Measurements from ENCODE around the gene DCLRE1A. TPM values are rescaled to one million over a fixed set of nuclear protein-coding genes. Genes with fewer than 3 reads are reported as not detected.
A peak's percentile ranks its signal among the peaks of the same experiment; 100 is the strongest.

DCLRE1A gene
- total and polyA plus RNA-seq, 10 of the 15 experiments (the other 5 are each of a cell fraction or from before 2014, with no cell fraction given) = 4.8 to 29.8 (median 14.0) TPM

DNA sequence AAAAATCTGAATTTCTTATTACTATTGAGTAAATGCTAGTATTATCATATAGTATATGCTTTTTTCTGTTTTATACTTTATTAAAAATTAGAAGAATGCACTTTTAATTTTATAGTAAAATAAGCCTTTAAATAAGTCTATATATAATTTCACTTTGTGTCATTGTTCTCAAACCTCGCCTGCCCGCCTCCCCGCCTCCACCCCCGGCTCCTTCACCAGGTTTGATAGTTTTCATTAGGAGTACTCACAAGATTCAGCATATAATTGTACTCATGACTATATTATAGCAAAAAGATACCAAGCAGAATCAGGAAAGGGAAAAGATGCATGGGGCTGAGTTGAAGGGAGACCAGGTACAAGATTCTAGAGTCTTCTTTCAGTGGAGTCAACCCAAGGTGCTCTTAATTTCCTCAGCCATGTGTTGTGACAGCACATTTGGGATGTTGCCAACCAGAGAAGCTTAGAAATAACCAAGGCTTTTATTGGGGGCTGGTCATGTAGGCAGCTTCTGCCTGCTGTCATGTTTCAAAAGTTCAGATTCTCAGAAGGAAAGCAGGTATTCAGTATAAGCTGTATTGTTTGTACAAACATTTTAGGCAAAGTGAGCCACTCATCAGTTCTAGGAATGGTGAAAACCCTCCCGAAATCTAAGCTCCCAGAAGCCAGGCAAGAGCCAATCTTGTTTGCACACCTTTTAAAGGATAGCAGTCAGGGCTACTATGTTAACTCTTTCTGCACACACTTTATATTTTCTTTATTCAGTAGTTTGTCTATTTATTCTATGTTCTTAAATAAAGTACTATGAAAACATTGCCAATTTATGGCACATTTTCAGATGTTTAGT, 12.9 kb upstream of the DCLRE1A start:
- FAIRE-seq (no peak), DNase-seq (ENCODE audit: low read depth, low spot score) (no peak), ATAC-seq (peak; percentile 48)
- Histone ChIP-seq H3K4me3 (no peak overlapping the region), H4K20me1 (ENCODE audit: control insufficient read depth, insufficient read depth) (no peaks in the 10 kb centered on the region), H3K4me1 (ENCODE audit: control insufficient read depth, insufficient read depth, low read length) (no peaks in the 10 kb centered on the region), H3K27ac (ENCODE audit: control insufficient read depth, insufficient read depth) (no peak overlapping the region; the same call in 1 of the 2 replicates), H3K36me3 (ENCODE audit: control insufficient read depth in 2 of 2, insufficient read depth in 2 of 2, low read length in 1 of 2) (peaks cover 0 to 8% of the 10 kb centered on the region in 2 experiments; a peak in 1 of 4 replicates), H2AFZ (ENCODE audit: control insufficient read depth, low read depth, low read length) (no peak overlapping the region), H3K9me3 (replicated peaks; ENCODE audit: control insufficient read depth, insufficient read depth, low read length) (peaks cover 3% of the 10 kb centered on the region; the same call in 2 of the 3 replicates), H3K79me2 (ENCODE audit: control insufficient read depth, insufficient read depth, low read length) (peaks cover 10% of the 10 kb centered on the region), H3K9ac (ENCODE audit: control insufficient read depth, insufficient read depth, low read length) (no peak overlapping the region), H3K4me2 (ENCODE audit: control insufficient read depth, insufficient read depth) (no peak overlapping the region), H3K27me3 (replicated peaks in 1 of 2; ENCODE audit: control insufficient read depth in 2 of 2, insufficient read depth in 2 of 2, low read length in 1 of 2) (no peaks in the 10 kb centered on the region)
- 91% methylated on average over 5 of the region's 5 CpGs for WGBS (ENCODE audit: insufficient coverage, insufficient replicate concordance, low lambda C conversion rate, missing lambda C conversion rate)
- ChIA-PET RAD21 (ENCODE audit: unreplicated experiment) (interaction anchor here (1.4 kb wide), 1 partner anchor 11 kb away, joined by 3 read pairs; no protein-coding TSS in a partner anchor), POLR2A (interaction anchor here (0.6 to 0.7 kb wide), 2 partner anchors 8 to 11 kb away, joined by 3 to 8 read pairs; no protein-coding TSS in a partner anchor), SMC1A (ENCODE audit: uncharacterized antibody, unreplicated experiment) (interaction anchor here (0.9 to 1.9 kb wide), 2 partner anchors 8 to 9 kb away, joined by 3 to 9 read pairs; no protein-coding TSS in a partner anchor), CTCF (interaction anchor here (0.7 kb wide), 1 partner anchor 13 kb away, joined by 3 read pairs; no protein-coding TSS in a partner anchor)
- intact Hi-C loops (cut with micrococcal nuclease; ENCODE audit: unreplicated experiment) = no loop called here
- no TSS peak for BruUV-seq (replicated peaks)
- in situ Hi-C loops (cut with MboI) = no loop called here
- TF ChIP-seq NFXL1 (IDR thresholded peaks at IDR 0.05; ENCODE audit: borderline replicate concordance) (no peak), DPF2 (IDR thresholded peaks at IDR 0.05) (no peak), CEBPB (IDR thresholded peaks at IDR 0.05; ENCODE audit: borderline replicate concordance in 1 of 2, low read depth in 2 of 2, low read length in 2 of 2) (no peak), STAT1 (conservative IDR thresholded peaks at IDR 0.05) (no peak), TBL1XR1 (IDR thresholded peaks at IDR 0.05; ENCODE audit: low read depth, low read length) (no peak), MTA3 (IDR thresholded peaks at IDR 0.05; ENCODE audit: borderline replicate concordance, low read length) (no peak), KAT2A (conservative IDR thresholded peaks at IDR 0.05; ENCODE audit: control insufficient read depth, low read depth, low read length) (no peak), SREBF2 (IDR thresholded peaks at IDR 0.05; ENCODE audit: low read length) (no peak), BMI1 (IDR thresholded peaks at IDR 0.05; ENCODE audit: borderline replicate concordance) (no peak), TARDBP (IDR thresholded peaks at IDR 0.05; ENCODE audit: borderline replicate concordance) (no peak), IRF4 (IDR thresholded peaks at IDR 0.05; ENCODE audit: low read depth, low read length) (no peak)
- TF ChIP-seq, protein P1, sequence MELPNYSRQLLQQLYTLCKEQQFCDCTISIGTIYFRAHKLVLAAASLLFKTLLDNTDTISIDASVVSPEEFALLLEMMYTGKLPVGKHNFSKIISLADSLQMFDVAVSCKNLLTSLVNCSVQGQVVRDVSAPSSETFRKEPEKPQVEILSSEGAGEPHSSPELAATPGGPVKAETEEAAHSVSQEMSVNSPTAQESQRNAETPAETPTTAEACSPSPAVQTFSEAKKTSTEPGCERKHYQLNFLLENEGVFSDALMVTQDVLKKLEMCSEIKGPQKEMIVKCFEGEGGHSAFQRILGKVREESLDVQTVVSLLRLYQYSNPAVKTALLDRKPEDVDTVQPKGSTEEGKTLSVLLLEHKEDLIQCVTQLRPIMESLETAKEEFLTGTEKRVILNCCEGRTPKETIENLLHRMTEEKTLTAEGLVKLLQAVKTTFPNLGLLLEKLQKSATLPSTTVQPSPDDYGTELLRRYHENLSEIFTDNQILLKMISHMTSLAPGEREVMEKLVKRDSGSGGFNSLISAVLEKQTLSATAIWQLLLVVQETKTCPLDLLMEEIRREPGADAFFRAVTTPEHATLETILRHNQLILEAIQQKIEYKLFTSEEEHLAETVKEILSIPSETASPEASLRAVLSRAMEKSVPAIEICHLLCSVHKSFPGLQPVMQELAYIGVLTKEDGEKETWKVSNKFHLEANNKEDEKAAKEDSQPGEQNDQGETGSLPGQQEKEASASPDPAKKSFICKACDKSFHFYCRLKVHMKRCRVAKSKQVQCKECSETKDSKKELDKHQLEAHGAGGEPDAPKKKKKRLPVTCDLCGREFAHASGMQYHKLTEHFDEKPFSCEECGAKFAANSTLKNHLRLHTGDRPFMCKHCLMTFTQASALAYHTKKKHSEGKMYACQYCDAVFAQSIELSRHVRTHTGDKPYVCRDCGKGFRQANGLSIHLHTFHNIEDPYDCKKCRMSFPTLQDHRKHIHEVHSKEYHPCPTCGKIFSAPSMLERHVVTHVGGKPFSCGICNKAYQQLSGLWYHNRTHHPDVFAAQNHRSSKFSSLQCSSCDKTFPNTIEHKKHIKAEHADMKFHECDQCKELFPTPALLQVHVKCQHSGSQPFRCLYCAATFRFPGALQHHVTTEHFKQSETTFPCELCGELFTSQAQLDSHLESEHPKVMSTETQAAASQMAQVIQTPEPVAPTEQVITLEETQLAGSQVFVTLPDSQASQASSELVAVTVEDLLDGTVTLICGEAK (IDR thresholded peaks at IDR 0.05; ENCODE audit: borderline replicate concordance) = no peak
- TF ChIP-seq, protein P2, sequence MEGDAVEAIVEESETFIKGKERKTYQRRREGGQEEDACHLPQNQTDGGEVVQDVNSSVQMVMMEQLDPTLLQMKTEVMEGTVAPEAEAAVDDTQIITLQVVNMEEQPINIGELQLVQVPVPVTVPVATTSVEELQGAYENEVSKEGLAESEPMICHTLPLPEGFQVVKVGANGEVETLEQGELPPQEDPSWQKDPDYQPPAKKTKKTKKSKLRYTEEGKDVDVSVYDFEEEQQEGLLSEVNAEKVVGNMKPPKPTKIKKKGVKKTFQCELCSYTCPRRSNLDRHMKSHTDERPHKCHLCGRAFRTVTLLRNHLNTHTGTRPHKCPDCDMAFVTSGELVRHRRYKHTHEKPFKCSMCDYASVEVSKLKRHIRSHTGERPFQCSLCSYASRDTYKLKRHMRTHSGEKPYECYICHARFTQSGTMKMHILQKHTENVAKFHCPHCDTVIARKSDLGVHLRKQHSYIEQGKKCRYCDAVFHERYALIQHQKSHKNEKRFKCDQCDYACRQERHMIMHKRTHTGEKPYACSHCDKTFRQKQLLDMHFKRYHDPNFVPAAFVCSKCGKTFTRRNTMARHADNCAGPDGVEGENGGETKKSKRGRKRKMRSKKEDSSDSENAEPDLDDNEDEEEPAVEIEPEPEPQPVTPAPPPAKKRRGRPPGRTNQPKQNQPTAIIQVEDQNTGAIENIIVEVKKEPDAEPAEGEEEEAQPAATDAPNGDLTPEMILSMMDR (IDR thresholded peaks at IDR 0.05 in 2 of 3, conservative IDR thresholded peaks at IDR 0.05 in 1 of 3; ENCODE audit: control insufficient read depth in 2 of 3, extremely low read depth in 1 of 3, insufficient read depth in 1 of 3, low read depth in 3 of 3, low read length in 3 of 3) = no peak
- TF ChIP-seq, protein P3, sequence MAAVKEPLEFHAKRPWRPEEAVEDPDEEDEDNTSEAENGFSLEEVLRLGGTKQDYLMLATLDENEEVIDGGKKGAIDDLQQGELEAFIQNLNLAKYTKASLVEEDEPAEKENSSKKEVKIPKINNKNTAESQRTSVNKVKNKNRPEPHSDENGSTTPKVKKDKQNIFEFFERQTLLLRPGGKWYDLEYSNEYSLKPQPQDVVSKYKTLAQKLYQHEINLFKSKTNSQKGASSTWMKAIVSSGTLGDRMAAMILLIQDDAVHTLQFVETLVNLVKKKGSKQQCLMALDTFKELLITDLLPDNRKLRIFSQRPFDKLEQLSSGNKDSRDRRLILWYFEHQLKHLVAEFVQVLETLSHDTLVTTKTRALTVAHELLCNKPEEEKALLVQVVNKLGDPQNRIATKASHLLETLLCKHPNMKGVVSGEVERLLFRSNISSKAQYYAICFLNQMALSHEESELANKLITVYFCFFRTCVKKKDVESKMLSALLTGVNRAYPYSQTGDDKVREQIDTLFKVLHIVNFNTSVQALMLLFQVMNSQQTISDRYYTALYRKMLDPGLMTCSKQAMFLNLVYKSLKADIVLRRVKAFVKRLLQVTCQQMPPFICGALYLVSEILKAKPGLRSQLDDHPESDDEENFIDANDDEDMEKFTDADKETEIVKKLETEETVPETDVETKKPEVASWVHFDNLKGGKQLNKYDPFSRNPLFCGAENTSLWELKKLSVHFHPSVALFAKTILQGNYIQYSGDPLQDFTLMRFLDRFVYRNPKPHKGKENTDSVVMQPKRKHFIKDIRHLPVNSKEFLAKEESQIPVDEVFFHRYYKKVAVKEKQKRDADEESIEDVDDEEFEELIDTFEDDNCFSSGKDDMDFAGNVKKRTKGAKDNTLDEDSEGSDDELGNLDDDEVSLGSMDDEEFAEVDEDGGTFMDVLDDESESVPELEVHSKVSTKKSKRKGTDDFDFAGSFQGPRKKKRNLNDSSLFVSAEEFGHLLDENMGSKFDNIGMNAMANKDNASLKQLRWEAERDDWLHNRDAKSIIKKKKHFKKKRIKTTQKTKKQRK (IDR thresholded peaks at IDR 0.05; ENCODE audit: low read depth, low read length) = no peak

All from GM12878 (cell line).